ENCODE measurements around the gene IGF2BP1.
"Not testable (repeated sequence)": the region's sequence is repeated elsewhere in the genome, so short reads cannot be mapped to it uniquely, and the experiment has no call there.

The IGF2BP1 gene

DNA sequence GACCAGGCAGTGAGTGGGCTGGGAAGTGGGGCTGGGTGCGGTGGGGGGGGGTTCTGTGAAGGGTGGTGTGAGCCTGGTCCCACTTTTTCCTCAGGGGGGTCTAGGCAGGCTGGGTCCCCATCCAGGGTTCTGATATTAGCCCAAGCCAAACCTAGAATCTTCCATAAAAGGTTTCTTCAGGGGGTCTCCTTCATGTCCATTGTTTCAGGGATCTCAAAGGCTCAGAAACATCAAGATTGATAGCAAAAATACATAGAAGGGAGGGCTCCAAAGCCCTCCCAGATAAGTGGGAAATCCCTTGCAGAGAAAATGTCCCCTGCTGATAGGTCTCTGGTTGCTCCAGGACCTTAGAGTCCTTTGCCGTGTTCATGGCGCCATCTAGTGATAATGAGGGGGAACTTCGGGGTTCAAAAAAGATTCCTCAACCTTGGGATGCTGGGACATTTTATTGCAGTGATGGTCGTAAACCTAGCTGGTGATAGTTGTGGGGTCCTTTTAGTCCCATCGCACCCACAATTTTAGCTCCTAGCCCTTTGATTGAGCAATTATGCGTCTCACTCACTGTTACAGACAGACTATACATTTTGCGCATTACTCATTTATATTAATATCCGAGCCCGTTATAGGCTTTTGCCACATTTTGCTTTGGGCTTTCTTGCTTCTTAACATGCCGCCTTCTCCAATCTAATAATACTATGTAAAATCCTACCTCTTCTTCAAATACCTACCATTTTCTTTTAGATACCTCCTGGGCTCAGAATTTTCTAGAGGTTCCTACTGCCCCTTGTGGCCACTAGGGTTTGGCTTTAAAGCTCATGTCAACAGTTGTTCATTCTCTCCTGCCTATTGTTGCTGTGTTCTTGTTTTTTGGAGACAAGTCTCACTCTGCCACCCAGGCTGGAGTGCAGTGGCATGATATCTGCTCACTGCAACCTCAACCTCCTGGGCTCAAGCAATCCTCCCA, 35.1 kb downstream of the IGF2BP1 start:
- no peak overlapping the region for H3K4me3 ChIP-seq
- H3K27ac ChIP-seq, result no peak overlapping the region
- TF ChIP-seq CTCF (IDR thresholded peaks at IDR 0.05), result peak; percentile 59
- DNase-seq (ENCODE audit: low spot score), result no peak

GRCh38 chr17:49035470-49036269, 38.5 kb downstream of the IGF2BP1 start:
- DNase-seq (ENCODE audit: low spot score), result no peak
- TF ChIP-seq CTCF (IDR thresholded peaks at IDR 0.05), result peak; percentile 78
- peak overlapping the region; percentile 65 for H3K4me3 ChIP-seq
- peak overlapping the region in 1 of 2 donors; percentile 26 for H3K27ac ChIP-seq

DNA sequence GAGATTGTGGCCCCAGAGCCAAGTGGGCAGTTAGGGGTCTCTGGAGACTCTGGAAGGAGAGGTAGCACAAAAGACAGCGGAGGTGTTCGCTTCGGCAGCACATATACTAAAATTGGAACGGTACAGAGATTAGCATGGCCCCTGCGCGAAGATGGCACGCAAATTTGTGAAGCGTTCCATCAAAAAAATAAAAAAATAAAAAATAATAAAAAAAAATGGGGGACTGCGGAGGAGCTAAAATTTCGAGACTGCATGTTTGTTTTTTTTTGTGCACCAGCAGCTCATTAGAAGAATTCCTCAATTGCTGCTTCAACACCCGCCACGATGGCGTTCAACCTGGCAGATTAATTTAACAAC, 39.1 kb downstream of the IGF2BP1 start:
- Histone ChIP-seq H3K4me3 (peak overlapping the region; percentile 65), H3K27ac (no peak overlapping the region)
- no peak for TF ChIP-seq CTCF (IDR thresholded peaks at IDR 0.05)
- DNase-seq (ENCODE audit: low spot score), result no peak

DNA sequence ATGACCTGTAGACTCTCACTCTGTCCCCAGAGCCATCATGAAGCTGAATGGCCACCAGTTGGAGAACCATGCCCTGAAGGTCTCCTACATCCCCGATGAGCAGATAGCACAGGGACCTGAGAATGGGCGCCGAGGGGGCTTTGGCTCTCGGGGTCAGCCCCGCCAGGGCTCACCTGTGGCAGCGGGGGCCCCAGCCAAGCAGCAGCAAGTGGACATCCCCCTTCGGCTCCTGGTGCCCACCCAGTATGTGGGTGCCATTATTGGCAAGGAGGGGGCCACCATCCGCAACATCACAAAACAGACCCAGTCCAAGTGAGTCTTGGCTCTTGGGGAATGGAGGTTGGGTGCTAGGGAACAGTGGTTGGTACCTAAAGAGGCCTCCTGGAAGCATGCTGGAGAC, 41.0 kb downstream of the IGF2BP1 start:
- Histone ChIP-seq H3K27ac (no peak overlapping the region), H3K4me3 (no peak overlapping the region)
- no peak for TF ChIP-seq CTCF (IDR thresholded peaks at IDR 0.05)
- DNase-seq (ENCODE audit: low spot score), result no peak

GRCh38 chr17:49038544-49038943, 41.4 kb downstream of the IGF2BP1 start:
- no peak for TF ChIP-seq CTCF (IDR thresholded peaks at IDR 0.05)
- Histone ChIP-seq H3K4me3 (no peak overlapping the region), H3K27ac (no peak overlapping the region)
- no peak for DNase-seq (ENCODE audit: low spot score)

GRCh38 chr17:49039518-49039917, 42.3 kb downstream of the IGF2BP1 start:
- H3K27ac ChIP-seq; DNase-seq (ENCODE audit: low spot score); H3K4me3 ChIP-seq: not testable (repeated sequence)

GRCh38 chr17:49041527-49041926, 44.3 kb downstream of the IGF2BP1 start:
- no peak for TF ChIP-seq CTCF (IDR thresholded peaks at IDR 0.05)
- DNase-seq (ENCODE audit: low spot score), result no peak
- H3K4me3 ChIP-seq, result no peak overlapping the region
- H3K27ac ChIP-seq, result no peak overlapping the region
